GM23248 (cell line): Measurements from ENCODE around the gene DPPA5. TPM values are rescaled to one million over a fixed set of nuclear protein-coding genes. Genes with fewer than 3 reads are reported as not detected.
A peak's percentile ranks its signal among the peaks of the same experiment; 100 is the strongest.
"Not testable (repeated sequence)": the region's sequence is repeated elsewhere in the genome, so short reads cannot be mapped to it uniquely, and the experiment has no call there.

Source experiments
- DNase-seq: peaks from one replicate; pipeline ENCODE4 v3.0.0-alpha.2; 2015
- H2AFZ ChIP-seq: fragments of 200-600 bp; sonication (generic); 2 replicates; pipeline ENCODE4 v1.6.1; 2016; ENCODE audit warnings: antibody characterized with exemption
- H3F3A ChIP-seq: fragments of 200-600 bp; sonication (generic); 2 replicates; pipeline ENCODE4 v1.6.1; 2016; ENCODE audit warnings: mild to moderate bottlenecking, antibody characterized with exemption, mixed run types; ENCODE audit not compliant: insufficient read depth
- H3K27ac ChIP-seq: fragments of 200-600 bp; sonication (generic); 2 replicates; pipeline ENCODE4 v1.5.1; 2016; ENCODE audit warnings: mild to moderate bottlenecking
- H3K27me3 ChIP-seq: fragments of 200-600 bp; sonication (generic); replicated peaks from 2 replicates; pipeline ENCODE4 v1.6.1; 2016; ENCODE audit warnings: mild to moderate bottlenecking; ENCODE audit not compliant: insufficient read depth
- H3K36me3 ChIP-seq: fragments of 200-600 bp; sonication (generic); 2 replicates; pipeline ENCODE4 v1.6.1; 2016; ENCODE audit warnings: low read depth, mild to moderate bottlenecking
- H3K4me1 ChIP-seq: fragments of 200-600 bp; sonication (generic); 2 replicates; pipeline ENCODE4 v1.6.1; 2016; ENCODE audit warnings: mild to moderate bottlenecking; ENCODE audit not compliant: insufficient read depth
- H3K4me2 ChIP-seq: fragments of 200-600 bp; sonication (generic); one replicate; pipeline ENCODE4 v1.6.1; 2016; ENCODE audit warnings: mild to moderate bottlenecking; ENCODE audit not compliant: unreplicated experiment
- H3K4me3 ChIP-seq: fragments of 200-600 bp; sonication (generic); 2 replicates; pipeline ENCODE4 v1.5.1; 2016; ENCODE audit warnings: mild to moderate bottlenecking
- H3K79me2 ChIP-seq: fragments of 200-600 bp; sonication (generic); 2 replicates; pipeline ENCODE4 v1.6.1; 2016; ENCODE audit warnings: mild to moderate bottlenecking; ENCODE audit not compliant: insufficient read depth
- H3K9ac ChIP-seq: fragments of 200-600 bp; sonication (generic); 2 replicates; pipeline ENCODE4 v1.6.1; 2016; ENCODE audit warnings: mild to moderate bottlenecking
- H3K9me2 ChIP-seq: fragments of 200-600 bp; sonication (generic); 2 replicates; pipeline ENCODE4 v1.6.1; 2016; ENCODE audit warnings: mixed run types, mild to moderate bottlenecking, moderate library complexity; ENCODE audit not compliant: insufficient read depth
- H3K9me3 ChIP-seq: fragments of 200-600 bp; sonication (generic); one replicate; pipeline ENCODE4 v1.6.1; 2017; ENCODE audit warnings: low read depth
- H4K20me1 ChIP-seq: fragments of 200-600 bp; sonication (generic); 2 replicates; pipeline ENCODE4 v1.6.0; 2016; ENCODE audit not compliant: insufficient read depth
- EZH2 ChIP-seq: fragments of 200-600 bp; sonication (generic); IDR thresholded peaks from 2 replicates; pipeline ENCODE4 v1.6.1; 2018; ENCODE audit warnings: antibody characterized with exemption, mild to moderate bottlenecking; ENCODE audit not compliant: insufficient read depth, poor library complexity, severe bottlenecking
- EZH2phosphoT487 ChIP-seq: fragments of 200-600 bp; sonication (generic); IDR thresholded peaks from 2 replicates; pipeline ENCODE4 v1.6.1; 2018; ENCODE audit warnings: antibody characterized with exemption, moderate library complexity, mild to moderate bottlenecking, low read depth; ENCODE audit not compliant: insufficient read depth
- WGBS, 2 experiments: methylation state at CpG; one replicate each; pipeline ENCODE4 v1.1.6; 2015 to 2017; ENCODE audit warnings: low lambda C conversion rate in 2 of 2, low coverage in 1 of 2; ENCODE audit errors: missing lambda C conversion rate in 2 of 2; 5-methylcytosine and 5-hydroxymethylcytosine counted together
- in situ Hi-C: fragments of 300-500 bp; cut with MboI; formaldehyde crosslinking; loops from 2 replicates; pipeline ENCODE4 v1.15.0; 2020
- polyA plus RNA-seq: library from polyadenylated mRNA; unstranded; fragments of >200 nt; fragmentation: Nextera tagmentation; extraction: Ambion mirVana; gene quantifications from 2 replicates; pipeline ENCODE4 v1.2.1, GENCODE V29; 2016
- total RNA-seq: library from RNA; depleted of rRNA; stranded (reverse); fragments of >200 nt; shearing (Covaris generic); gene quantifications from 2 replicates; pipeline ENCODE4 v1.2.3, GENCODE V29; 2014

DPPA5 gene
- total and polyA plus RNA-seq, 2 experiments from 2014 or later: not detected

DNA sequence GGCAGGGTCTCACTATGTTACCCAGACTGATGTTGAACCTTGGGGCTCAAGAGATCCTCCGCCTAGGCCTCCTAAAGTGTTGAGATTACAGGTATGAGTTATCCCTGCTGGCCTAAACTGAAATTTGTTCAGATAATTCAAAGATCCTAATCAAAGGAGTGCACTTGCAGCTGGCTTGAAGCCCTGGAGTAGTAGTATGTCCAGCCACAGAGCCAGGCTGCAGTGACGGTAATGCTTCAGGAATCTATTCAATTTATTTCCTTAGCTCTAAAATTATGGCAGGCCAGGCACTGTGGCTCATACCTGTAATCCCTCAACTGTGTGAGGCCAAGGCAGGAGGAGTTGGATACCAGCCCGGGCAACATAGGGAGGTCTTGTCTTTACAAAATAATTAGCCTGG is 39.2 kb upstream of the DPPA5 start:
- Histone ChIP-seq H3K4me2 (no peak overlapping the region), H3K9ac (no peak overlapping the region), H3K4me1 (peaks cover 3% of the 10 kb centered on the region), H3K9me2 (no peaks in the 10 kb centered on the region), H3K27ac (no peak overlapping the region), H4K20me1 (no peaks in the 10 kb centered on the region), H3K9me3 (no peaks in the 10 kb centered on the region), H2AFZ (no peak overlapping the region), H3F3A (0 out of 2 replicates have a peak, but pooled peaks cover 4% of the 10 kb centered on the region), H3K36me3 (no peaks in the 10 kb centered on the region), H3K4me3 (no peak overlapping the region), H3K27me3 (no peaks in the 10 kb centered on the region), H3K79me2 (no peaks in the 10 kb centered on the region)
- TF ChIP-seq EZH2 (no peak), EZH2phosphoT487 (no peak)
- in situ Hi-C loops: no loop called here
- peak; percentile 16 for DNase-seq
- WGBS, 2 experiments: 96 to 100% methylated on average over 3 of the region's 3 CpGs

- H3K4me3 ChIP-seq, H3K27ac ChIP-seq, H2AFZ ChIP-seq, H3K79me2 ChIP-seq, H3K36me3 ChIP-seq, H3F3A ChIP-seq, H3K9me2 ChIP-seq, H3K27me3 ChIP-seq, in situ Hi-C loops, H3K9ac ChIP-seq, H4K20me1 ChIP-seq, DNase-seq, H3K4me1 ChIP-seq, H3K9me3 ChIP-seq, H3K4me2 ChIP-seq: not testable (repeated sequence)
- WGBS, 2 experiments: 65% methylated on average over 4 of the region's 4 CpGs
These were observed 38.1 kb upstream of the DPPA5 start for GRCh38 chr6:73392188-73392587.

GRCh38 chr6:73391675-73392074 is 37.6 kb upstream of the DPPA5 start:
- Histone ChIP-seq H3K4me1 (peaks cover 7% of the 10 kb centered on the region), H3K79me2 (no peaks in the 10 kb centered on the region), H3K9me2 (no peaks in the 10 kb centered on the region), H3K4me3 (no peak overlapping the region), H3K9ac (no peak overlapping the region), H3K36me3 (no peaks in the 10 kb centered on the region), H3F3A (0 out of 2 replicates have a peak, but pooled peaks cover 9% of the 10 kb centered on the region), H2AFZ (no peak overlapping the region), H3K4me2 (no peak overlapping the region), H3K9me3 (no peaks in the 10 kb centered on the region), H3K27ac (no peak overlapping the region), H4K20me1 (no peaks in the 10 kb centered on the region), H3K27me3 (no peaks in the 10 kb centered on the region)
- DNase-seq: no peak
- 93 to 97% methylated on average over 2 of the region's 2 CpGs for WGBS, 2 experiments
- TF ChIP-seq EZH2: no peak
- no peak for TF ChIP-seq EZH2phosphoT487
- in situ Hi-C loops: no loop called here

DNA sequence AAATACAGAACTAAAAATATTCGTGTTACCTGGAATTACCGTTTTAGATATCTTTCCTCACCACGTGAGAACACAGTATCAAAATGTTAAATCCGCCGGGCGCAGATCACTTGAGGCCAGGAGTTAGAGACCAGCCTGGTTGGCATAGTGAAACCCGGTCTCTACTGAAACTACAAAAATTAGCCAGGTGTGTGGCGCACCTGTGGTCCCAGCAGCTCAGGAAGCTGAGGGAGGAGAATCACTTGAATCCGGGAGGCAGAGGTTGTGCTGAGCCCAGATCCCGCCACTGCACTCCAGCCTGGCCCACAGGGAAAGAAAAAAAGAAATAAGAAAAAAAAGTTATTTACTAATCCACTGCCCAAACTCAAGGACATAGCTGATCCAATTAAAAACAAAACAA is 35.8 kb upstream of the DPPA5 start:
- Histone ChIP-seq H3K9ac (no peak overlapping the region), H3K4me2 (no peak overlapping the region), H2AFZ (no peak overlapping the region), H3K36me3 (no peaks in the 10 kb centered on the region), H3K4me3 (no peak overlapping the region), H3F3A (0 out of 2 replicates have a peak, but pooled peaks cover 9% of the 10 kb centered on the region), H3K4me1 (peaks cover 7% of the 10 kb centered on the region), H3K79me2 (no peaks in the 10 kb centered on the region), H3K27ac (no peak overlapping the region), H3K9me3 (no peaks in the 10 kb centered on the region), H4K20me1 (no peaks in the 10 kb centered on the region), H3K9me2 (no peaks in the 10 kb centered on the region), H3K27me3 (no peaks in the 10 kb centered on the region)
- in situ Hi-C loops: no loop called here
- WGBS, 2 experiments: 89 to 90% methylated on average over 9 to 10 of the region's 10 CpGs
- no peak for TF ChIP-seq EZH2
- no peak for TF ChIP-seq EZH2phosphoT487
- no peak for DNase-seq

- H4K20me1 ChIP-seq: no peaks in the 10 kb centered on the region
- TF ChIP-seq EZH2phosphoT487: no peak
- TF ChIP-seq EZH2: no peak
- H2AFZ ChIP-seq: peak overlapping the region; percentile 97
- peak overlapping the region; percentile 77 for H3K4me3 ChIP-seq
- H3K27ac ChIP-seq: peak overlapping the region; percentile 36
- 0 out of 2 replicates have a peak, but pooled peaks cover 9% of the 10 kb centered on the region for H3F3A ChIP-seq
- H3K9ac ChIP-seq: peak overlapping the region; percentile 70
- no peaks in the 10 kb centered on the region for H3K79me2 ChIP-seq
- H3K9me2 ChIP-seq: no peaks in the 10 kb centered on the region
- peak; percentile 78 for DNase-seq
- peaks cover 7% of the 10 kb centered on the region for H3K4me1 ChIP-seq
- 6 to 9% methylated on average over 26 to 36 of the region's 38 CpGs for WGBS, 2 experiments
- no peaks in the 10 kb centered on the region for H3K9me3 ChIP-seq
- in situ Hi-C loops: no loop called here
- H3K36me3 ChIP-seq: no peaks in the 10 kb centered on the region
- peak overlapping the region; percentile 97 for H3K4me2 ChIP-seq
- no peaks in the 10 kb centered on the region for H3K27me3 ChIP-seq
These were observed 34.9 kb upstream of the DPPA5 start for GRCh38 chr6:73388800-73389512.
